GM21423 (cell line): ENCODE measurements around the gene HERC2.
"Not testable (repeated sequence)": the region's sequence is repeated elsewhere in the genome, so short reads cannot be mapped to it uniquely, and the experiment has no call there.

Experiments
- ATAC-seq: cut with Tn5 transposase; IDR thresholded peaks from one replicate; pipeline ENCODE4 v1.9.1; 2021; ENCODE audit warnings: mild to moderate bottlenecking, moderate library complexity; ENCODE audit not compliant: unreplicated experiment

The HERC2 gene

GRCh38 chr15:28322129-28322588, at the start of gene HERC2:
TSS of gene HERC2 (minus strand) at chr15:28322179. CDS start at chr15:28321433, 746 bp downstream.
- ATAC-seq: not testable (repeated sequence)

DNA sequence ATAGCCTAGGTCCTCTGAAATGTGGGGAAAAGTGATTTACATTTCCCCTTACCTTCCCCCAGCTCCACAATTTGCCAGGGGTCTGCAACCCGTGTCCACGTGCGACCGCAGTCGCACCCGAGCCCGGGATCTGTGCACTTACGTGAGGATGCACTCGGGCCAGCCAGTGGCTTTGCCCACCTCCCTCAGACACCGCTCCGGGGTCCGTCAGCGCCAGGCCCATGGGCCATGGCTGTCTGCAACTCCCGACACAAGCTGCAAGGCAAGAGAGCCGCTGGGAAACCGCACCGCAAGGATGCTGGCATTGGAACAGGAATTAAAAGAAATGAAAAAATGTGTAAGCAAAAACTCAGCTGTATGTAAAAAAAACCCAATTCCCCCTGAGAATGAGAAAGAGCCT, 43.5 kb upstream of the HERC2 start:
- not testable (repeated sequence) for ATAC-seq

DNA sequence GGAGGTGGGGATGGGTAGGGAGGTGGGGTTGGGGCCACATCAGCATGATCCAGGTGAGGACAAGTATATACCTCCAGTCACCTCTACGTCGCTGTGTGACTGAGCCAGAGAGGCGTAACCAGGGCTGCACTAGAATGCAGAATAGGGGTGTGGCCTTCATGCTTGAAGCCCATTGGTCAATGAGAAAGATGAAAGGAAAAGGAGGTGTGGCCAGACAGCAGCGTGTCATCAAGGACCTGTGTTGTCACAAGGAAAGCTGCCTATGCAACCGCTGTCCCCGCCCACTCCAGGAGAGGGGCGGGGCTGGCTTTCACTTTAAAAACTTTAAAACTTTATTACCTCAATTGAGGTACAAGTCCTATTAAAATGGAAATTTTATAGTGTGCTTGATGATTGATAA, 36.0 kb upstream of the HERC2 start, which contains the start of gene GOLGA6L24:
TSS of gene GOLGA6L24 (minus strand) at position 101 of the 400 bp plus-strand sequence. CDS start at position 40, 61 bp downstream.
- not testable (repeated sequence) for ATAC-seq

DNA sequence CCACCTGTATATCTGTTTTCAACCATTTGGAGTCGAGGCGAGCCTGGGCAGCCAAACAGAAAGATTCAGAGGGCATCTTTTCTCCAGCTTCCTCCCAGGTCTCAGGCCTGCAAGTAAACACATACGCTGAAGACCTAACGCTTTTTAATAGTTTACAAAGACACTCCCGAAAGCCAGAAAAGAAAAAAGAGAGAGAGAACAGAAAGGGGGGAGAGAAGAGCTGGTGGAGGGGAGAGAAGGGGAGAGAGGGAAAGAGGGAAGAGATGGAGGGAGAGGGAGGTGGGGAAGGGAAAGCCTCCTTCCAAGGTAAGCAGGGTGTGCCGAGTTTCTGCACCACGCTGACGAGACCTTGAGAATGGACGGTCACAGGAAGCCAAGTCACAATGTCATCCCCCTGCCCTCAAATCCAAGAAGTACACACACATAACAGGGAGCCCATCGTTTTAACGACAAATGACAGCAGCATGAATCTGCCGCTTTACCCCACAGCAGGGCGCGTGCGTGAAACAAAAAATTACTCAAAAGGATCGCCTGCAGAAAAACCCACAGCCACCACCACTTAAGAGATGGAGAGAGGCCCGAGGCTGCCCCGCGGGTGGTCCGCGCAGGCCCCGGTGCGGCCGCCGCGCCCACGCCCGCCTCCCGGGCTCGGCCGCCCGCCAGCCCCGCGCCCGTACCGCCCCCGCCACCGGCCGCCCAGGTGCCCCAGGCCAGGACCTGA, 461 bp downstream of the HERC2 start:
- not testable (repeated sequence) for ATAC-seq

- not testable (repeated sequence) for ATAC-seq
These were observed 2.3 kb downstream of the HERC2 start for GRCh38 chr15:28319725-28320124.

- ATAC-seq: not testable (repeated sequence)
These were observed 3.2 kb downstream of the HERC2 start for GRCh38 chr15:28318828-28319227.

DNA sequence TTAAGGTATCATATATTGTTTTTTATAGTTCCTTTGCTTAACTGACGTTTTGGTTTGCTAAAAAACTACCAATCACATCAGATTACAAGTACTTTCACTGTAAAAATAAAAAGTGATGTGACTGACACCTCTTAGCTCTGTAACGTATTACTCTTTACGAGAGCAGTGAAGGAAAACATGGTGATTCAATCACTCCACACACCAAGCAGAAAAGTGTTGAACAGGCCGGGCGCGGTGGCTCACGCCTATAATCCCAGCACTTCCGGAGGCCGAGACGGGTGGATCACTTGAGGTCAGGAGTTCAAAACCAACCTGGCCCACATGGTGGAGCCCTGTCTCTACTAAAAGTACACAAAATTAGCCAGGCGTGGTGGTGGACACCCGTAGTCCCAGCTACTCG, 3.9 kb downstream of the HERC2 start:
- ATAC-seq: not testable (repeated sequence)

DNA sequence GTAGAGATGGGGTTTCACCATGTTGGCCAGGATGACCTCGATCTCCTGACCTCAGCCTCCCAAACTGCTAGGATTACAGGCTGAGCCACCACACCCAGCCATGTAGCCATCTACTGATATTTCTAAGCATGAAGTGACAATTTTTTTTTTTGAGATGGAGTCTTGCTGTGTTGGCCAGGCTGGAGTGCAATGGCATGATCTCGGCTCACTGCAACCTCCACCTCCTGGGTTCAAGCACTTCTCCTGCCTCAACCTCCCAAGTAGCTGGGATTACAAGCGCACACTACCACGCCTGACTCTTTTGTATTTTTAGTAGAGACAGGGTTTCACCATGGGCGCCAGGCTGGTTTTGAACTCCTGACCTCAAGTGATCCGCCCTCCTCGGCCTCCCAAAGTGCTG, 5.0 kb downstream of the HERC2 start:
- not testable (repeated sequence) for ATAC-seq

GRCh38 chr15:28310454-28310853, 11.5 kb downstream of the HERC2 start:
- not testable (repeated sequence) for ATAC-seq

GRCh38 chr15:28308718-28309117, 13.3 kb downstream of the HERC2 start:
- ATAC-seq: not testable (repeated sequence)

DNA sequence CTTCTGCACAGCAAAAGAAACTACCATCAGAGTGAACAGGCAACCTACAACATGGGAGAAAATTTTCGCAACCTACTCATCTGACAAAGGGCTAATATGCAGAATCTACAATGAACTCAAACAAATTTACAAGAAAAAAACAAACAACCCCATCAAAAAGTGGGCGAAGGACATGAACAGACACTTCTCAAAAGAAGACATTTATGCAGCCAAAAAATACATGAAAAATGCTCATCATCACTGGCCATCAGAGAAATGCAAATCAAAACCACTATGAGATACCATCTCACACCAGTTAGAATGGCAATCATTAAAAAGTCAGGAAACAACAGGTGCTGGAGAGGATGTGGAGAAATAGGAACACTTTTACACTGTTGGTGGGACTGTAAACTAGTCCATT, 16.3 kb downstream of the HERC2 start:
- not testable (repeated sequence) for ATAC-seq

DNA sequence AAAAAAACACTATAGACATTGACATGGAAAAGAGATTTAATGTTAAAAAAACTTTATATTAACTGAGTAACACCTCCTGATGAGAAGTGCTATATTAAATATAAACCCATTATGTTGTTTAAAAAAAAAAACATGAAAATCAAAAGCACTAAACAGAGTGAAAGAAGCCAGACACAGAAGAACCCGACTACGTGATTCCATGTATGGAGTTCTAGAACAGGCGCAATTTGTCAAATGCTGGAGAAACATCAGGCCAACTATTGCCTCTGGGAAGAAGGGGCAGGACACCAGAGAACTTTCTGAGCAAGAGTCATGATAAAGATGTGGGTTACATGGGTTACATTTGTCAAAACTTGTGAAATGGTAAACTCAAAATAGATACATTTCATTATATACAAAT, 24.5 kb downstream of the HERC2 start:
- ATAC-seq: not testable (repeated sequence)

DNA sequence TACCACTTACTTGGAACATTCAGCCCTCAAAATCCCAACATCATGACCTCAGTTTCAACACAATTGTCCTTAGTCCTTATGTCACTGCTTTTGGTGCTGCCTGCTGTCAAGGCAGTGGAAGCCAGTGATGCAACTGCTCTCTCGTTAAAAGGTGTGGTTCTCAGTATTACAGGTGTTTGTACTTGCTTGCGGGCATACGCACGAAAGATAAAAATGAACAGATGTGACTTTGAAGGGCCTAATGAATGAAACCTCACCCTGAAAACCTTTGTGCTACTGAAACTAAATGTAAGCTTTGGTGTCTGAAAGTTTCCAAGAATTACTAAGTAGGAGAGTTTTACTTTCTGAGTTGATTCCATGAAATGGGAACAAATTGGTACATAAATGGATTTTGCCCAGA, 25.2 kb downstream of the HERC2 start:
- not testable (repeated sequence) for ATAC-seq

DNA sequence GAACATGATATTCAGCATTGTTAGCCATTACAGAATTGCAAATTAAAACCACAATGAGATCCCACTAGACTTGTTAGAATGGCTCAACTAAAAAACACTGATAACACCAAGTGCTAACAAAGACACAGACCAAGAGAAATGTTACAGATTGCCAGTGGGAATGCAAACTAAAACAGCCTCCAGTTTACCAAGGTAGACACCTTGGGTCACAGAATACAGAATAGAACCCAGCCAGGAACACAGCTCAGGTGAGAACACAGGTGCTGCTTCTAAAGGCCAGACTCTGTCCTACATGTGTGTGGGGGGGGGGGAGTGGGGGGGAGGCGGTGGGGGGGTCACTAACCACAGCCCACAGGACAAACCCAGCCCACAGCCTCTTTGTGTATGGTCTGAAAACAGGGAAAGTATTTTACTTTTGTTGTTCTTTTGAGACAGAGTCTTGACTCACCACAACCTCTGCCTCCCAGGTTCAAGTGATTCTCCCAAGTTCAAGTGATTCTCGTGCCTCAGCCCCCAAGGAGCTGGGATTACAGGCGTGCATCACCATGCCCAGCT, 26.9 kb downstream of the HERC2 start:
- not testable (repeated sequence) for ATAC-seq

DNA sequence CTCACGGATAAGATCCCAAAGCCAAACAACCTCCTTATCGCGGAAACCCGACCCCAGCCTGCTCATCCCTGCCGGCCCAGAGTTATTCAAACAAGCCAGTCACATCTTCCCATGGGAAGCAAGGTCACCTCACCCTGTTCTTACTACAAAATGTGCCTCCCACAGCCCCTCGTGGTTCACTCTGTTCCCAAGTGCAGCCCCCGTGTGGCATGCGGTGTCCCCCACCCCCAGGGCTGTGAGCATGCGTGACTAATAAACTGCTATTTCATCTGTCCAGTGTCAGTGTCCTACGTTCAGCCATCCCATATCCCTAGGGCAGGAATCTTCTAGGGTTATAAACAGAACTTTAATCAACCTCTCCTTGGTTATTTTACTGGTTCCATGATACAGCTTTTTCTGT, 27.4 kb downstream of the HERC2 start:
- ATAC-seq: not testable (repeated sequence)

GRCh38 chr15:28289694-28290463, 32.1 kb downstream of the HERC2 start:
- ATAC-seq: peak; percentile 4

- peak; percentile 84 for ATAC-seq
These were observed 32.9 kb downstream of the HERC2 start for GRCh38 chr15:28288830-28289693.

DNA sequence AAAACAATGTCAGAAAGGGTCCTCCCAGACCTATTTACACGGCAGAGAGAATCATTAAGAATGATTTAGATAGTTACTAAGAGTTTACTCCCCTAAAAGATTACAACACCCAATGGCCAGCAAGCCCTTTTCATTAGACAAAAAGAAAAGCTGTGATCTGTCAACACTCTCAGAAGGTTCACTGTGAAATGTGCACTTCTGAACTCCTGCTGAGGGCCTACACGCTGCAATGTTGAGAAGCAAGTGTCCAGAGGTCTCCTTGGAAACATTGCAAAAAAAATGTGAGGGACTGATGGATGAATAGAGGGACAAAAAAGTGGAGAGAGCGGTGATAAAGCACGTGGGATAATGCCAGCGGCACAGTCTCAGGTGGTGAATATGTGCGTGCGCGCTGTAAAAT, 35.3 kb downstream of the HERC2 start:
- ATAC-seq: not testable (repeated sequence)

DNA sequence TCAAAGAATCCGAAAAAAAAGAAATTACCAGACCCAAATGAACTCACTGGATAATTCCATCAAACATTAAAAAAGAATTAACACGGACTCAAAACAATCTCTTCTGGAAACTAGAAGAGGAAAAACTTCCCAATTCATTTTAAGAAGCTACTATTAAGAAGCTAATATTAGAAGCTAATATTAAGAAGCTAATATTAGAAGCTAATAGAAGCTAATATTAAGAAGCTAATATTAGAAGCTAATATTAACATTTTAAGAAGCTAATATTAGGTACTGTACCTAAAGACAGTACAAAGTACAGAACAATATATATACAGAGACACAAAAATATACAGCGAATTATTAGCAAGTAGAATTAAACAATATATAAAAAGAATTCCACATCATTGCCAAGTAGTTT, 35.9 kb downstream of the HERC2 start:
- ATAC-seq: no peak

GRCh38 chr15:28281876-28282275, 40.1 kb downstream of the HERC2 start:
- ATAC-seq: no peak
